Renal pelvis (tissue), 4 donors: Measurements from ENCODE around the gene CHI3L2. TPM values are rescaled to one million over a fixed set of nuclear protein-coding genes. Genes with fewer than 3 reads are reported as not detected.

Experiments used
- DNase-seq: peaks from one replicate; pipeline ENCODE4 v3.0.0-alpha.2; 2013
- polyA plus RNA-seq, 3 donors: library from polyadenylated mRNA; unstranded; fragments of 120-200 nt; gene quantifications; one replicate each; pipeline ENCODE4 v1.2.1, GENCODE V29; 2013; ENCODE audit not compliant: insufficient read length in 3 of 3

The CHI3L2 gene
- polyA plus RNA-seq, 3 donors, result 0.07 to 0.24 TPM; not detected in 1

DNA sequence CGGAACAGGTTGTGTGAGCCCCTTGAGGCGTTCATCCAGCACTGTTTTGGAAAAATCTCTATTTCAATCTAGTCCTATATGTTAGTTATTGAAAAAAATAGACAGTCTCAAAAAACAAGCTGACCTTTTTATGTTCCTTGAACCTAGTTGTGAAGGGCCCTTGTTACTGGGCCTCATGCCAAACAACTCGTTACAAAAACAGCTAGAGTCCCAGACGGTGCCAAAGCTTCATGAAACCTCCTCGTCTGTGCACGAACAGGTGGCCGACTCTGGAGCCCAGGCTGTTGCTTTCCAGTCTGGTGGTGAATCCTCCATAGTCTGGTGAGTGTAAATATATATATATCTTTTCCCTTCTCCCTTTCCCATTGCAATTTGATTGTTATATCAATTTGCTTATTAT, 63.1 kb downstream of the CHI3L2 start, which contains the start of gene CHIA:
CHIA (plus strand) TSS at position 222 of the 400 bp plus-strand sequence. CDS start 19,617 bp downstream, outside the sequence.
- DNase-seq, result no peak

Other genes with a start within 250 kb of the CHI3L2 start
- gene DRAM2, start 87.6 kb upstream of the CHI3L2 start, polyA plus RNA-seq, result 10 to 100 TPM; 68.0 to 73.5 (median 68.4) TPM
- gene CEPT1, start 87.5 kb upstream of the CHI3L2 start, polyA plus RNA-seq, result 10 to 100 TPM; 38.0 to 56.0 (median 49.2) TPM
- 10 to 100 TPM; 17.8 to 23.1 (median 18.2) TPM for gene DENND2D, start 27.1 kb upstream of the CHI3L2 start, polyA plus RNA-seq
- not detected for gene CHIA, start 63.1 kb downstream of the CHI3L2 start, polyA plus RNA-seq
- gene OVGP1, start 200.0 kb downstream of the CHI3L2 start, polyA plus RNA-seq, result 1 to 10 TPM; 3.0 to 7.3 (median 5.1) TPM
- gene WDR77, start 221.5 kb downstream of the CHI3L2 start, polyA plus RNA-seq, result 10 to 100 TPM; 43.4 to 46.8 (median 43.5) TPM
- gene ATP5PB, start 221.8 kb downstream of the CHI3L2 start, polyA plus RNA-seq, result 100 to 1,000 TPM; 332 to 399 (median 357) TPM
- 1 to 10 TPM; 3.5 to 6.7 (median 3.8) TPM for gene C1orf162, start 246.3 kb downstream of the CHI3L2 start, polyA plus RNA-seq